Body of pancreas (tissue), 4 donors: ENCODE measurements around the gene TMEM43. TPM values are rescaled to one million over a fixed set of nuclear protein-coding genes. Genes with fewer than 3 reads are reported as not detected.
A peak's percentile ranks its signal among the peaks of the same experiment; 100 is the strongest.

ENCODE experiments used
- ATAC-seq: fragments of 150-250 bp; one replicate; pipeline ENCODE4 v1.9.1; 2016
- DNase-seq, 4 donors: peaks; one replicate each; pipeline ENCODE4 v3.0.0-alpha.2; 2019
- H3K27ac ChIP-seq, 4 donors: fragments of 200-600 bp; sonication (generic); 1 replicate in 3 of 4; 2 replicates in 1 of 4; pipeline versions ENCODE4 v1.5.1 to v1.6.1; 2016 to 2019; ENCODE audit warnings: mild to moderate bottlenecking in 1 of 4, mixed read lengths in 1 of 4, moderate library complexity in 1 of 4
- H3K27me3 ChIP-seq, 2 donors: fragments of 200-600 bp; sonication (generic); one replicate each; pipeline ENCODE4 v1.6.0; 2016; ENCODE audit warnings: mild to moderate bottlenecking in 1 of 2
- H3K36me3 ChIP-seq, 2 donors: fragments of 200-600 bp; sonication (generic); replicated peaks in 1 of 2; 2 replicates each; pipeline ENCODE4 v1.5.1; 2016; ENCODE audit warnings: low read depth in 2 of 2; ENCODE audit not compliant: insufficient read depth in 1 of 2
- H3K4me1 ChIP-seq: fragments of 200-600 bp; sonication (generic); one replicate; pipeline ENCODE4 v1.6.0; 2016
- H3K4me3 ChIP-seq, 2 donors: fragments of 200-600 bp; sonication (generic); 1 replicate in 1 of 2; 2 replicates in 1 of 2; pipeline ENCODE4 v1.5.1; 2016 to 2019
- H3K9me3 ChIP-seq, 3 donors: fragments of 200-600 bp; sonication (generic); 1 replicate in 2 of 3; 2 replicates in 1 of 3; pipeline ENCODE4 v1.5.1; 2016
- POLR2A ChIP-seq, 3 donors: fragments of 450-650 bp; IDR thresholded peaks; one replicate each; pipeline ENCODE4 v1.6.1; 2016; ENCODE audit warnings: antibody characterized with exemption in 3 of 3, mild to moderate bottlenecking in 2 of 3
- WGBS, 2 donors: methylation state at CpG; one replicate each; pipeline ENCODE4 v1.1.5; 2017; 5-methylcytosine and 5-hydroxymethylcytosine counted together
- intact Hi-C: fragments of 100-400 bp; cut with DNase I; formaldehyde crosslinking; loops from one replicate; pipeline ENCODE4 v1.15.1; 2023
- total RNA-seq, 2 donors: library from RNA; depleted of rRNA; stranded (reverse); fragments of >200 nt; gene quantifications; one replicate each; pipeline ENCODE4 v1.1.0, GENCODE V29; 2016
- TF ChIP-seq, protein P1 (sequence below), 7 experiments: fragments of 450-650 bp in 4 of 7; fragments of 200-600 bp in 3 of 7; sonication (generic) in 3 of 7; IDR thresholded peaks; one replicate each; pipeline ENCODE4 v1.5.1; 2016 to 2019; ENCODE audit warnings: antibody characterized with exemption in 7 of 7

Gene TMEM43
- total RNA-seq, 2 donors from 2014 or later, result 21.8 to 38.4 TPM

DNA sequence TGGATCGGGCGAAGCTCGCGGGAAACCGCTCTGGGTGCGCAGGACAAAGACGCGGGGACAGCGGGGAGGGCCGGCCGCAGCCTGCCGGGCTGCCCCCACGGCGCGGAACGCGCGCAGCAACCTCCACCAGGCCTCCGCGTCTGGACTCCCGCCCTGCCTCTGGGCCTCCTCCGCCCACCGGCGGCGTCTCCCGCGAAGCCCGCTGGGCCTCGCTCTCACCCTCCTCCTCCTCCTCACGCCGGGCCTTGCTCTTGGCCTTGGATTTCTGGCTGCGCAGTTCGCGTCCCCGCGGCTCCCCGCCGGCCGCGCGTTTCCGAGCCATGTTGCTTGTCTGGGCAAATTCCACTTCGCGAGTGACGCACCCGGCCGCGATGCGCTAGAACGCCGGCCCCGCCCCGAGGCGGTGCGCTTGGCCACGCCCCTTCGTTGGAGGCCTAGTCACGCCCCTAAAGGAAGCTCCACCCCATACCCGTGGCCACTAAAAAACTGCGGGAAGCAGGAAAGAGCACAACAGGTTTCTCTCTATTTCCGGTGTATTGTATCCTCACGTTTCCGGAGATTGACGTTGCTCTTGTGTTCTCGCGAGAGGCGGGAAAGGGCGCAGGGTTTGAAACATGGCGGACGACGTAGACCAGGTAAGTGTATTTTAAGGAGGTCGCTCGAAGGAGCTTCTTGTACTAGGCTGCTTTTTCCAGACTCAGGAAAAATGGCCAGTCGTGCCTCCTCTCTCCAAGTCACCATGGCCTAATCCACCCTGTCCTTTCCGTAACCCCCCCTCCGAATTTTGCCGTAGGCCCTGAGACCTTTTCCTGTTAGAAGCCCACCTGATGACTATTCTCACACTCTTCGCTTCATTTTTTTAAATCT, 53.6 kb downstream of the TMEM43 start, which contains the start of the genes LSM3 and XPC:
Gene LSM3 (plus strand): TSS at position 571 of the 867 bp plus-strand sequence. CDS start 44 bp downstream, at position 615.
Gene XPC (minus strand): TSS at position 355 of the 867 bp plus-strand sequence. CDS start 33 bp downstream, at position 322.
- H3K27me3 ChIP-seq, result no peaks in the 10 kb centered on the region
- H3K9me3 ChIP-seq, result no peaks in the 10 kb centered on the region
- TF ChIP-seq POLR2A (IDR thresholded peaks at IDR 0.05), result peak; percentile 96 to 97 (median 97)
- TF ChIP-seq, protein P1, sequence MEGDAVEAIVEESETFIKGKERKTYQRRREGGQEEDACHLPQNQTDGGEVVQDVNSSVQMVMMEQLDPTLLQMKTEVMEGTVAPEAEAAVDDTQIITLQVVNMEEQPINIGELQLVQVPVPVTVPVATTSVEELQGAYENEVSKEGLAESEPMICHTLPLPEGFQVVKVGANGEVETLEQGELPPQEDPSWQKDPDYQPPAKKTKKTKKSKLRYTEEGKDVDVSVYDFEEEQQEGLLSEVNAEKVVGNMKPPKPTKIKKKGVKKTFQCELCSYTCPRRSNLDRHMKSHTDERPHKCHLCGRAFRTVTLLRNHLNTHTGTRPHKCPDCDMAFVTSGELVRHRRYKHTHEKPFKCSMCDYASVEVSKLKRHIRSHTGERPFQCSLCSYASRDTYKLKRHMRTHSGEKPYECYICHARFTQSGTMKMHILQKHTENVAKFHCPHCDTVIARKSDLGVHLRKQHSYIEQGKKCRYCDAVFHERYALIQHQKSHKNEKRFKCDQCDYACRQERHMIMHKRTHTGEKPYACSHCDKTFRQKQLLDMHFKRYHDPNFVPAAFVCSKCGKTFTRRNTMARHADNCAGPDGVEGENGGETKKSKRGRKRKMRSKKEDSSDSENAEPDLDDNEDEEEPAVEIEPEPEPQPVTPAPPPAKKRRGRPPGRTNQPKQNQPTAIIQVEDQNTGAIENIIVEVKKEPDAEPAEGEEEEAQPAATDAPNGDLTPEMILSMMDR (IDR thresholded peaks at IDR 0.05), result peak in 1 of 7 experiments; percentile 12
- H3K4me3 ChIP-seq, result peak within 1 kb of the TSS; percentile 41 to 74
- H3K36me3 ChIP-seq, result peaks cover 0 to 2% of the 10 kb centered on the region in 2 donors
- WGBS, 2 donors, result 1% methylated on average over 28 to 77 of the region's 78 CpGs
- ATAC-seq (peak; percentile 100), DNase-seq (peak; percentile 97 to 98 (median 97))
- intact Hi-C loops, result no loop called here
- peak within 1 kb of the TSS; percentile 80 to 94 (median 92) for H3K27ac ChIP-seq
- H3K4me1 ChIP-seq, result peaks cover 41% of the 10 kb centered on the region

DNA sequence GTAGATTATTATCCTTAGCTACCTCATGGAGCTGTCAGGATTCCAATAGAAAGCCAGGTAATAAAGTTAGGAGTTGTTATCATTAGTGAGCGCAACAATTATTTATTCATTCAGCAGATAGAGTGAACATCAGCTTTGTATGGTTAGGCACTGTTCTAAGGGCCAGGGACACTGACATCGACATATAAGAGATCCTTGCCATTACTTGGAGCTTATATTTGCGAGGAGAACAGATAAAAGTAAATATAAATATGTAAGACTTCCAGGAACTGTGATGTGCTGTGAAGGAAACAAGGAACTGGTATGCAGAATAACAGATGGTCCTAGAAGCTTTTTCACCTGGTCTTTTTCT, 54.2 kb downstream of the TMEM43 start:
- peak overlapping the region; percentile 41 to 74 for H3K4me3 ChIP-seq
- no peaks in the 10 kb centered on the region for H3K9me3 ChIP-seq
- intact Hi-C loops, result no loop called here
- peaks cover 41% of the 10 kb centered on the region for H3K4me1 ChIP-seq
- no peaks in the 10 kb centered on the region for H3K27me3 ChIP-seq
- DNase-seq (no peak), ATAC-seq (no peak)
- H3K27ac ChIP-seq, result peak overlapping the region; percentile 69 to 94 (median 84)
- TF ChIP-seq, protein P1 (IDR thresholded peaks at IDR 0.05), result no peak
- TF ChIP-seq POLR2A (IDR thresholded peaks at IDR 0.05), result no peak
- peaks cover 0 to 5% of the 10 kb centered on the region in 2 donors for H3K36me3 ChIP-seq
- 1 to 5% methylated on average over 3 of the region's 3 CpGs for WGBS, 2 donors

- WGBS, 2 donors, result 96 to 100% methylated on average over 1 of the region's 1 CpG
- DNase-seq (no peak), ATAC-seq (no peak)
- TF ChIP-seq, protein P1 (IDR thresholded peaks at IDR 0.05), result no peak
- TF ChIP-seq POLR2A (IDR thresholded peaks at IDR 0.05), result no peak
- H3K27me3 ChIP-seq, result no peaks in the 10 kb centered on the region
- peaks cover 39% of the 10 kb centered on the region for H3K4me1 ChIP-seq
- no peaks in the 10 kb centered on the region for H3K9me3 ChIP-seq
- peaks cover 0 to 6% of the 10 kb centered on the region in 2 donors for H3K36me3 ChIP-seq
- no peak overlapping the region for H3K27ac ChIP-seq
- H3K4me3 ChIP-seq, result no peak overlapping the region
- intact Hi-C loops, result no loop called here
These were observed 54.9 kb downstream of the TMEM43 start for GRCh38 chr3:14179795-14180194.

DNA sequence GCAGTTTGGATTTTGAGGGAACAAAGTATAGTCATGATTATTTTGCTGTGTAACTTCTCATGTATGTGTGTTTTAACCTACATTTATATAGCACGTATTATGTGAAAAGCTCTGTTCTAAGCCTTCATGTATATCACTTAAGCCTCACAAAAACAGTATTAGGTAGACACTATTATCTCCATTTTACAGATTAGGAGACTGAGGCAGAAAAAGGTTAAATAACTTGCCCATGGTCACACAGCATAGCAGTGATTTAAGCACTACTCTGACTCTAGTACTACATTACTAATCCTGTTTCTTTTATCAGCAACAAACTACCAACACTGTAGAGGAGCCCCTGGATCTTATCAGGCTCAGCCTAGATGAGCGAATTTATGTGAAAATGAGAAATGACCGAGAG, 56.4 kb downstream of the TMEM43 start:
- H3K27ac ChIP-seq, result no peak overlapping the region
- H3K9me3 ChIP-seq, result no peaks in the 10 kb centered on the region
- no peak for DNase-seq
- ATAC-seq, result no peak
- no peaks in the 10 kb centered on the region for H3K27me3 ChIP-seq
- peaks cover 0 to 10% of the 10 kb centered on the region in 2 donors for H3K36me3 ChIP-seq
- peaks cover 24% of the 10 kb centered on the region for H3K4me1 ChIP-seq
- H3K4me3 ChIP-seq, result no peak overlapping the region
- TF ChIP-seq POLR2A (IDR thresholded peaks at IDR 0.05), result no peak
- TF ChIP-seq, protein P1 (IDR thresholded peaks at IDR 0.05), result no peak
- 95 to 97% methylated on average over 3 of the region's 3 CpGs for WGBS, 2 donors
- intact Hi-C loops, result no loop called here
